ENCODE results near the gene AOPEP. TPM values are rescaled to one million over a fixed set of nuclear protein-coding genes. Genes with fewer than 3 reads are reported as not detected.

Gene AOPEP
- total RNA-seq, 1 donor from 2014 or later, result 25.8 TPM

DNA sequence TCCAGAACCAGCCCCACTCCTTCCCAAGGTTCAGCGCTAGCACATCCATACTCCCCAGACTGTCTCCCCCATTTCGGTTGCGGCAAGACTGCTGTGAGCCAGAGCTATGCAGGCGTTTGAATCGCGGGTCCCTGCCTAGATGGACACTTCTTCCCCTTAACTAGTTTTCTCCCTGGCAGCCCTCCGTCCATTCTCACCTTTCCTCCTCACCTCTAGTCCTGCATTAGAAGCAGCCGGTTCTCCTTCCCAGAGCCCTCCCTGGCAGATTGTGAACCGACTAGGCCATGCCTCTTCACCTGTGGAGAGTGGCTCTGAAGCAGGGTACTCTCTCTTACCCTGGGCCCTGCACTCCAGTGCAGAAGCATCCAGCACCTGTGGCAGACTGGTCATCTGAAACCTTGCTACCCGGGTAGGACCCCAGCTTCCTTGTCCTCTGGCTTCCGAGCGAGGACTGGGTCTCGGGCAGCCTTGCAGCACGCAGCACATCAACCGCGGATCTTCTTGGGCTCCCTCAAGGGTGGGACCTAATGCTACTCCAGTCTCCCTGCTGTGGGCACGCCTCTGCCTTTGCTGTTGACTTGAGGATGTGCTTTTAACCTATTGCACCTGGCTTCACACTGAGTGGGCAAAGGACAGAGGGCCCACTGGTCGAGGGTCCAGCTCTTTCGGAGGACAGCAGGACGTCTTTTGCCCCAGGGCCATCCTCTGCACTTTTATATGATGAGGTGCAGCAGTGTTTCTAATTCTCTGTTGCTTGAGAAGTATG, 183.6 kb downstream of the AOPEP start:
- Mint-ChIP-seq H3K27ac (ENCODE audit: unreplicated experiment) (no peak overlapping the region), H3K27me3 (ENCODE audit: unreplicated experiment) (peaks cover 3% of the 10 kb centered on the region), H3K4me1 (ENCODE audit: low read depth, unreplicated experiment) (peaks cover 61% of the 10 kb centered on the region), H3K9me3 (ENCODE audit: unreplicated experiment) (peaks cover 4% of the 10 kb centered on the region), H3K36me3 (ENCODE audit: unreplicated experiment) (no peaks in the 10 kb centered on the region), H3K4me3 (ENCODE audit: unreplicated experiment) (no peak overlapping the region)
- TF ChIP-seq, protein P1, sequence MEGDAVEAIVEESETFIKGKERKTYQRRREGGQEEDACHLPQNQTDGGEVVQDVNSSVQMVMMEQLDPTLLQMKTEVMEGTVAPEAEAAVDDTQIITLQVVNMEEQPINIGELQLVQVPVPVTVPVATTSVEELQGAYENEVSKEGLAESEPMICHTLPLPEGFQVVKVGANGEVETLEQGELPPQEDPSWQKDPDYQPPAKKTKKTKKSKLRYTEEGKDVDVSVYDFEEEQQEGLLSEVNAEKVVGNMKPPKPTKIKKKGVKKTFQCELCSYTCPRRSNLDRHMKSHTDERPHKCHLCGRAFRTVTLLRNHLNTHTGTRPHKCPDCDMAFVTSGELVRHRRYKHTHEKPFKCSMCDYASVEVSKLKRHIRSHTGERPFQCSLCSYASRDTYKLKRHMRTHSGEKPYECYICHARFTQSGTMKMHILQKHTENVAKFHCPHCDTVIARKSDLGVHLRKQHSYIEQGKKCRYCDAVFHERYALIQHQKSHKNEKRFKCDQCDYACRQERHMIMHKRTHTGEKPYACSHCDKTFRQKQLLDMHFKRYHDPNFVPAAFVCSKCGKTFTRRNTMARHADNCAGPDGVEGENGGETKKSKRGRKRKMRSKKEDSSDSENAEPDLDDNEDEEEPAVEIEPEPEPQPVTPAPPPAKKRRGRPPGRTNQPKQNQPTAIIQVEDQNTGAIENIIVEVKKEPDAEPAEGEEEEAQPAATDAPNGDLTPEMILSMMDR (IDR thresholded peaks at IDR 0.05; ENCODE audit: partially characterized antibody, unreplicated experiment), result no peak
- DNase-seq, result no peak

- Mint-ChIP-seq H3K9me3 (ENCODE audit: unreplicated experiment) (peaks cover 4% of the 10 kb centered on the region), H3K27me3 (ENCODE audit: unreplicated experiment) (peaks cover 6% of the 10 kb centered on the region), H3K4me1 (ENCODE audit: low read depth, unreplicated experiment) (peaks cover 63% of the 10 kb centered on the region), H3K4me3 (ENCODE audit: unreplicated experiment) (no peak overlapping the region), H3K27ac (ENCODE audit: unreplicated experiment) (no peak overlapping the region), H3K36me3 (ENCODE audit: unreplicated experiment) (no peaks in the 10 kb centered on the region)
- TF ChIP-seq, protein P1 (IDR thresholded peaks at IDR 0.05; ENCODE audit: partially characterized antibody, unreplicated experiment), result no peak
- no peak for DNase-seq
Measured at GRCh38 chr9:94911211-94911610, 184.7 kb downstream of the AOPEP start.

- no peaks in the 10 kb centered on the region for H3K36me3 Mint-ChIP-seq (ENCODE audit: unreplicated experiment)
- H3K27me3 Mint-ChIP-seq (ENCODE audit: unreplicated experiment), result peaks cover 6% of the 10 kb centered on the region
- DNase-seq, result no peak
- H3K27ac Mint-ChIP-seq (ENCODE audit: unreplicated experiment), result no peak overlapping the region
- TF ChIP-seq, protein P1 (IDR thresholded peaks at IDR 0.05; ENCODE audit: partially characterized antibody, unreplicated experiment), result no peak
- peaks cover 4% of the 10 kb centered on the region for H3K9me3 Mint-ChIP-seq (ENCODE audit: unreplicated experiment)
- H3K4me3 Mint-ChIP-seq (ENCODE audit: unreplicated experiment), result no peak overlapping the region
- H3K4me1 Mint-ChIP-seq (ENCODE audit: low read depth, unreplicated experiment), result peaks cover 60% of the 10 kb centered on the region
Measured at GRCh38 chr9:94911986-94912635, 185.6 kb downstream of the AOPEP start.

- peaks cover 56% of the 10 kb centered on the region for H3K4me1 Mint-ChIP-seq (ENCODE audit: low read depth, unreplicated experiment)
- H3K36me3 Mint-ChIP-seq (ENCODE audit: unreplicated experiment), result no peaks in the 10 kb centered on the region
- H3K27ac Mint-ChIP-seq (ENCODE audit: unreplicated experiment), result no peak overlapping the region
- peaks cover 6% of the 10 kb centered on the region for H3K27me3 Mint-ChIP-seq (ENCODE audit: unreplicated experiment)
- TF ChIP-seq, protein P1 (IDR thresholded peaks at IDR 0.05; ENCODE audit: partially characterized antibody, unreplicated experiment), result no peak
- peaks cover 8% of the 10 kb centered on the region for H3K9me3 Mint-ChIP-seq (ENCODE audit: unreplicated experiment)
- no peak overlapping the region for H3K4me3 Mint-ChIP-seq (ENCODE audit: unreplicated experiment)
- no peak for DNase-seq
Measured at GRCh38 chr9:94912700-94913249, 186.3 kb downstream of the AOPEP start.

DNA sequence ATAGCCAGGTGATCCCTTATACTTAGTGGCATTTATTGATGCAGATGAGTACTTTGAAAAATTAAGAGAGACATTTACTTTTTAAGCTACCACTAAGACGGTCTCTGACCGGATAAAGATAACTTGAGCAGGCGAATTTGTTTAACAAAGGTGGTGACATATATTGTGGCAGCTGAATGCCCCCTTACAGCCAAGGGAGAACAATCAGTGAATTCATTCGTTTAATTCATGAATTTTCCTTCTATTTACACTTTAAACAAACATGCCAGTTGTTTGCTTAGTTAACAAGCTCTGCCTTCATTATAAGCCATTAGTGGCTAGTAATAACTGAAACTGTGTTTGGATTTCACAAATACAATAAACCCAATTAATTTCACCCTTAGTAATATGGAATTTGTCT, 187.1 kb downstream of the AOPEP start:
- Mint-ChIP-seq H3K4me3 (ENCODE audit: unreplicated experiment) (no peak overlapping the region), H3K27me3 (ENCODE audit: unreplicated experiment) (peaks cover 6% of the 10 kb centered on the region), H3K27ac (ENCODE audit: unreplicated experiment) (no peak overlapping the region), H3K4me1 (ENCODE audit: low read depth, unreplicated experiment) (peaks cover 48% of the 10 kb centered on the region), H3K36me3 (ENCODE audit: unreplicated experiment) (no peaks in the 10 kb centered on the region), H3K9me3 (ENCODE audit: unreplicated experiment) (peaks cover 5% of the 10 kb centered on the region)
- TF ChIP-seq, protein P1 (IDR thresholded peaks at IDR 0.05; ENCODE audit: partially characterized antibody, unreplicated experiment), result no peak
- DNase-seq, result no peak
